ENCODE data around the gene BRD7.

The BRD7 gene

DNA sequence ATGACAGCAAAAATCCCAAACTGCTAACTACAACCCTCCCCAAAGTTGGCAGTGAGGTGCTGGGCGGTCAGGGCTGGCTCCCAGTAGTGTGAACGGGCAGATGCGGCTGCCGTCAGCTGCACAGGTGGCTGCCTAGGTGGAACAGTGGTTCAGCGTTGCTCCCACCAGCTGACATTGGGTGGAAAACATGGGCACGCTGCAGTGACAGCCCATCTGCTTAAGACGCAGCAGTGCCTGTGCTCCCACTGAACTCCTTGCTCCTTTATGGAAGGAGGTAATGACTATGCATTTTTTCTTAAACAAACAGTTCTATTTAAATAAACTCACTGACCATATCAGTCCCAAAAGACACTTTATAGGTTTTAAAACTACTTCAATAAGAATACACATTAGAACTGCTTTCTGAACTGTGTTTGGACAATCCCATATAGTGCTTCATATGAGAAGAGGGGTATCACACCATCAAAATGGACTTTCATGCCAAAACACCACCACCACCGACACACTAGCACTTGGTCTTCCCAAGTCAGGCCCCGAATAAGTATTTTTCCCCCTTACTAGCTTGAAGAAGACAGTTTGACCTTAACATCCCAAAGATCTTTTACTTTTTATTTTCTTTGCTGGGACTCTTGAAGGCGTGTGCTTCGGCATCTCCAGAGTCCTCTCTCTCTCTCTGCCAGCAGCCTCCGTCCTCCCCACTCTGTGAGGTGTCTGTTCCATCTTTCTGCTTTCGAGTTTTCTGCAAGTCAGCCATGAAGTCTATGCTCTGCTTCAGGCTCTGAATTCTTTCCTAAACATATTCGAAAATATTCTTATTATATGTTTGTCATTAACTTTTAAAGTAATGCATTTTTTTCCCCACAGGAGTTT, 34.4 kb downstream of the BRD7 start:
- peaks cover 61% of the 10 kb centered on the region for H3K36me3 ChIP-seq (ENCODE audit: control insufficient read depth, insufficient read depth, low read length)
- 95 to 96% methylated on average over 8 of the region's 14 CpGs for WGBS, 2 experiments (ENCODE audit: insufficient coverage in 2 of 2)
- H3K4me3 ChIP-seq (ENCODE audit: extremely low read depth, insufficient read depth, low read length, poor library complexity, severe bottlenecking) = no peak overlapping the region
- H3K27ac ChIP-seq (ENCODE audit: low read depth, low read length, severe bottlenecking) = no peak overlapping the region
- peaks cover 17% of the 10 kb centered on the region for H3K4me1 ChIP-seq (ENCODE audit: control insufficient read depth, insufficient read depth, low read length, poor library complexity, severe bottlenecking)
- H3K9me3 ChIP-seq (ENCODE audit: control insufficient read depth, low read length) = no peaks in the 10 kb centered on the region

DNA sequence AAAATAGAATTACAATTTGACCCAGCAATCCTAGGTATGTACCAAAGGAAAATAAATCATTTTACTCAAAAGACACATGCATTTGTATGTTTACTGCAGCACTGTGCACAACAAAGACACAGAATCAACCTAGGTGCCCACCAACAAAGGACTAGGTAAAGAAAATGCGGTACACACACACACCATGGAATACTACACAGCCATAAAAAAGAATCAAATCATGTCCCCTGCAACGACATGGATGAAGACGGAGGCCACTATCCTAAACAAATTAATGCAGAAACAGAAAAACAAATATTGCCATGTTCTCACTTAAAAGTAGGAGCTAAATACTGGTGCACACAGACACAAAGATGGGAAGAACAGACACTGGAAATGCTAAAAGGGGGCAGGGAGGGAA, 36.2 kb downstream of the BRD7 start:
- peaks cover 12% of the 10 kb centered on the region for H3K4me1 ChIP-seq (ENCODE audit: control insufficient read depth, insufficient read depth, low read length, poor library complexity, severe bottlenecking)
- H3K36me3 ChIP-seq (ENCODE audit: control insufficient read depth, insufficient read depth, low read length) = peaks cover 61% of the 10 kb centered on the region
- no peak overlapping the region for H3K27ac ChIP-seq (ENCODE audit: low read depth, low read length, severe bottlenecking)
- 100% methylated on average over 1 of the region's 3 CpGs; no CpG with 5 or more reads in 1 of the 2 experiments for WGBS, 2 experiments (ENCODE audit: insufficient coverage in 2 of 2)
- H3K9me3 ChIP-seq (ENCODE audit: control insufficient read depth, low read length) = no peaks in the 10 kb centered on the region
- no peak overlapping the region for H3K4me3 ChIP-seq (ENCODE audit: extremely low read depth, insufficient read depth, low read length, poor library complexity, severe bottlenecking)

DNA sequence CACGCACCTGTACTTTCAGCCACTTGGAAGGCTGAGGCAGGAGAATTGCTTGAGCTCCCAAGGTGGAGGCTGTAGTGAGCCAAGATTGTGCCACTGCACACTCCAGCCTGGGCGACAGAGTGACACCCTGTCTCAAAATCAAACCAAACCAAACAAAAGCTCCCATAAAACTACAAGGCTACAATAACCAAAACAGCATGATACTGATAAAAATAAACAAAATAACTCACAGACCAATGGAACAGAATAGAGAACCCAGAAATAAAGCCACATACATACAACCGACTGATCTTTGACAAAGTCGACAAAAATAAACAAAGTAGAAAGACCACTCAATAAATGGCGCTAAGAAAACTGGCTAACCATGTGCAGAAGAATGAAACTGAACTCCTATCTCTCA, 37.2 kb downstream of the BRD7 start:
- H3K9me3 ChIP-seq (ENCODE audit: control insufficient read depth, low read length) = no peaks in the 10 kb centered on the region
- no peak overlapping the region for H3K4me3 ChIP-seq (ENCODE audit: extremely low read depth, insufficient read depth, low read length, poor library complexity, severe bottlenecking)
- H3K4me1 ChIP-seq (ENCODE audit: control insufficient read depth, insufficient read depth, low read length, poor library complexity, severe bottlenecking) = peaks cover 12% of the 10 kb centered on the region
- peaks cover 70% of the 10 kb centered on the region for H3K36me3 ChIP-seq (ENCODE audit: control insufficient read depth, insufficient read depth, low read length)
- 97 to 100% methylated on average over 4 to 5 of the region's 5 CpGs for WGBS, 2 experiments (ENCODE audit: insufficient coverage in 2 of 2)
- no peak overlapping the region for H3K27ac ChIP-seq (ENCODE audit: low read depth, low read length, severe bottlenecking)

DNA sequence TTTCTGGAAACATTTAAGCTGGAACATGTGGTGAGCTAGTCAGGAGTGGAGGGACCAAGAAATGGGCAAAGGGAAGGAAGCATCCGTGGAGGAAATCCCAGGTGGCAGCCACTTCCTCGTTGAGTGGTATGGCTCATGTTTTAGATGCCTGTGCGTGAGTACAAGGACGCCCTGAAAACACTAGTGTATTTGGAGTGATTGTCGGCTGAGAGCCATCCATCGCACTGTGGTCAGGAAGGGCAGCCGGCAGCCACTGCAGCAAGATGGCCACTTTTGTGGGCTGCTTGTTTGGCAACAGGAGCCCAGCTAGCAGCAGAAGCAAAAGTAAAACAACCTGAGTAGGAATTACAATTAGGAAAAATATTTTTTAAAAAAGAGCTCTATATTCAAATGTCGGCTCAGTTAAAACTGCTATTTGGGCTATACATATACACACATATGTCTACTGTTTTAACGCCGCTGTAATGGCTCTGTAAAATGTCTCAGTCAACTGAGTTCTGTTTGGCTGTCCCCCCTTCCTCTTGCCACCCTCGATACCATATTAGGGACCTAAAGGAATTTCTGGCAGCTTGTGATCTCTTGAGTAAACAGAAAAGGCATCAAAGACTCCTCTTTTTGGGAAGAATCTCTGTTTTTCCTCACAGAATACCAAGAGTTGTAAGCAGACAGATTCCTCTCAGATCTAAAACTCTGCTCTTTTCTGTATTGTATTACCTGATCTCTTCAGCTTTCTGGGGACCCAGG, 39.2 kb downstream of the BRD7 start:
- H3K9me3 ChIP-seq (ENCODE audit: control insufficient read depth, low read length) = no peaks in the 10 kb centered on the region
- H3K4me1 ChIP-seq (ENCODE audit: control insufficient read depth, insufficient read depth, low read length, poor library complexity, severe bottlenecking) = peaks cover 12% of the 10 kb centered on the region
- peaks cover 81% of the 10 kb centered on the region for H3K36me3 ChIP-seq (ENCODE audit: control insufficient read depth, insufficient read depth, low read length)
- H3K27ac ChIP-seq (ENCODE audit: low read depth, low read length, severe bottlenecking) = peak overlapping the region; percentile 88
- WGBS, 2 experiments (ENCODE audit: insufficient coverage in 2 of 2) = 92 to 97% methylated on average over 10 of the region's 11 CpGs
- no peak overlapping the region for H3K4me3 ChIP-seq (ENCODE audit: extremely low read depth, insufficient read depth, low read length, poor library complexity, severe bottlenecking)

DNA sequence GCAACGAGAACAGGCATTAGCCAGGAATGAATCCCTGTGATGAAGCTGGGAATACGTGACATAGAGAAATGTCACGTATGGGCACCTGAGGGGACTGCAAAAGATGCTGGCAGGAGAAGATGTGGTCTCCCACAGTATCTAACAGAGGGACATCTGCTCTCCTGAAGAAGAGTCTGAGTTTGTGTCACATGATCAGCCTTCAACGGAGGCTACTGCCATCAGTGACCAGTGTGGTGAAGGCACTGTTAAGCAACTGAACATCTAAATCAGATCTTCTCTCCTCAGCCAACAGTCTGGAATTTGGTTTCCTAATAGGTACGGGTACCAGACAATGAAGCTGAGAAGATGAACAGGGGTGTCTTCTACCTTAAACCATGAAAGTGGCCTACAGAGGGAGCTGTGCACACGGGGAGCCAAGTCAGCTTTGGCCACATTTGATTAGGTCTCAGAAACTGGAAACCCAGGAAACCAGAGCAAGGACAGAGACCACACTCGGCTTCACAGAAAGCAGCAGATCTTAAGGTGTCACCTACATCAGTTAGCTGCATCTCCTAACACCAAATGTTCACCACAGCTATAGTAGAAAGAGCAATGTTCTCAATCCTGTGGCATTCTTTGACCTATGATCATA, 41.8 kb downstream of the BRD7 start:
- WGBS, 2 experiments (ENCODE audit: insufficient coverage in 2 of 2) = 77 to 79% methylated on average over 5 to 6 of the region's 7 CpGs
- peaks cover 82% of the 10 kb centered on the region for H3K36me3 ChIP-seq (ENCODE audit: control insufficient read depth, insufficient read depth, low read length)
- H3K9me3 ChIP-seq (ENCODE audit: control insufficient read depth, low read length) = no peaks in the 10 kb centered on the region
- H3K27ac ChIP-seq (ENCODE audit: low read depth, low read length, severe bottlenecking) = no peak overlapping the region
- peaks cover 15% of the 10 kb centered on the region for H3K4me1 ChIP-seq (ENCODE audit: control insufficient read depth, insufficient read depth, low read length, poor library complexity, severe bottlenecking)
- H3K4me3 ChIP-seq (ENCODE audit: extremely low read depth, insufficient read depth, low read length, poor library complexity, severe bottlenecking) = no peak overlapping the region

DNA sequence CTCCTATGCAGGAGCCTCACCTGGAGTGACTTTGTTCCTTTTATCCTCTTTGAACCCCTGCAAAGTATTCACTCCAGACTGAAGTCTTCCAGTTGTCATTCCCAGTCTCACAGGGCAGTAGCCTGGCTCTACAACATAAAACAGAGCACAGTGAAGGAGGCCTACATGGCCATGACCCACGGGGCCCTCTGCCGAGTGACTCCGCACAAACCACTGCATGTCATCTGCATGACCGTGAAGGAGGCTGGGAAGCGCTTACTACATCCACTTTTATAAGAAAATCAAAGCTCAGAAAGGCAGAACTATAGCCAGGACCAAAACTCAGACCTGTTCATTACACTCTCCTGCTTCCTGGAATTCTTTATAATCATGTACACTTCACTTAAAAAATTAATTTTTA, 42.5 kb downstream of the BRD7 start:
- H3K4me3 ChIP-seq (ENCODE audit: extremely low read depth, insufficient read depth, low read length, poor library complexity, severe bottlenecking) = no peak overlapping the region
- H3K9me3 ChIP-seq (ENCODE audit: control insufficient read depth, low read length) = no peaks in the 10 kb centered on the region
- H3K27ac ChIP-seq (ENCODE audit: low read depth, low read length, severe bottlenecking) = no peak overlapping the region
- H3K36me3 ChIP-seq (ENCODE audit: control insufficient read depth, insufficient read depth, low read length) = peaks cover 82% of the 10 kb centered on the region
- WGBS, 2 experiments (ENCODE audit: insufficient coverage in 2 of 2) = 93 to 97% methylated on average over 5 of the region's 5 CpGs
- H3K4me1 ChIP-seq (ENCODE audit: control insufficient read depth, insufficient read depth, low read length, poor library complexity, severe bottlenecking) = peaks cover 13% of the 10 kb centered on the region

DNA sequence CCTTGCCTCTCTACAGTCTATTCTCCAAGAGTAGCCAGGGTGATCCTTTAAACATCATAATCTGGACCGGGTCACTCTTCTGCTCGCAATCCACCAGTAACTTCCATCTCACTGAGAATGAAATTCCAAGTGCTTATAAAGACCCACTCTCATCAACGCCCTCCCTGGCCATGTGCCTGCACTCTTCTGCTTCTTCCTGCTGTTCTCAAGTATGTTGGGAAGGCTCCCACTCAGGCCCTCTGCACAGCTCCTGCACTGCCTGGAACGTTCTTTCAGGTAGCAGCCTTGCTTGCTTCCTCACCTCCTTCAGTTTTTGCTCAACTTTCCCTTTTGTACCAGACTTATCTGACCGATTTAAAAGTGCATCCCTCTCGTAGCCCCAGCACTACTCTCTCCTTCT, 44.4 kb downstream of the BRD7 start:
- no peak overlapping the region for H3K4me3 ChIP-seq (ENCODE audit: extremely low read depth, insufficient read depth, low read length, poor library complexity, severe bottlenecking)
- H3K9me3 ChIP-seq (ENCODE audit: control insufficient read depth, low read length) = no peaks in the 10 kb centered on the region
- 95 to 100% methylated on average over 5 to 6 of the region's 6 CpGs for WGBS, 2 experiments (ENCODE audit: insufficient coverage in 2 of 2)
- H3K36me3 ChIP-seq (ENCODE audit: control insufficient read depth, insufficient read depth, low read length) = peaks cover 94% of the 10 kb centered on the region
- H3K4me1 ChIP-seq (ENCODE audit: control insufficient read depth, insufficient read depth, low read length, poor library complexity, severe bottlenecking) = peaks cover 3% of the 10 kb centered on the region
- H3K27ac ChIP-seq (ENCODE audit: low read depth, low read length, severe bottlenecking) = no peak overlapping the region

DNA sequence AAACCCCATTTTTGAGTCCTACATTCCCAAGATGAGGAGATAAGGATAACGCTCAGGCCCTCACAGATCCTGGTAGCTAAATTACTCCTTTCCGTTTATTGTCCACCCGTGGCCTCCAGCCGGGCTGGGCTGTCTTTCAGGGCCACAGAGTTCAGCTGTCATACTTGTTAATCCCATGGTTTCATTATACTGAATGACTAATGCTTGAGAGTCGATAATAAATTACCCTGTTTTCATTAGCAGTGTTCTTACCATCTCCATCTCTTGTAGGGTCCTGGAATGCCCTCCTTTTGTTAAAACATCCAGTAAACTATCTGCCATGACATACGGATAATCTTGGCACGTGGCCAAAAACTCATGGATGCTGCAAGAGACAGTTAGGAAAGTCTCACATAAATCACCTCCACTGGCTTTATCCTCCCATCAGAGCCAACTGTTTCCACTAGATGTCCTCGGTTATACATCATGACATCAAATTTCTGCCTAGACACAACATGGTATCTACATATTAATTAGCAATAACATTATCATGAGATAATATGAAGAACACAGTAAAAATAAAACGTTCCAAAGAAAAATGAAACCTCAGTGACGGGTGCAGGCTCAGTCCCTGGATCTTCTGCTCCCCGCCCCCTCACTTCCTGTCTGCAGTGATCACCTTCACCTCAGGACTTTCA, 45.3 kb downstream of the BRD7 start:
- Histone ChIP-seq H3K9me3 (ENCODE audit: control insufficient read depth, low read length) (no peaks in the 10 kb centered on the region), H3K4me1 (ENCODE audit: control insufficient read depth, insufficient read depth, low read length, poor library complexity, severe bottlenecking) (peaks cover 3% of the 10 kb centered on the region), H3K4me3 (ENCODE audit: extremely low read depth, insufficient read depth, low read length, poor library complexity, severe bottlenecking) (no peak overlapping the region), H3K36me3 (ENCODE audit: control insufficient read depth, insufficient read depth, low read length) (peaks cover 93% of the 10 kb centered on the region), H3K27ac (ENCODE audit: low read depth, low read length, severe bottlenecking) (peak overlapping the region; percentile 32)
- 85 to 95% methylated on average over 10 of the region's 11 CpGs for WGBS, 2 experiments (ENCODE audit: insufficient coverage in 2 of 2)

DNA sequence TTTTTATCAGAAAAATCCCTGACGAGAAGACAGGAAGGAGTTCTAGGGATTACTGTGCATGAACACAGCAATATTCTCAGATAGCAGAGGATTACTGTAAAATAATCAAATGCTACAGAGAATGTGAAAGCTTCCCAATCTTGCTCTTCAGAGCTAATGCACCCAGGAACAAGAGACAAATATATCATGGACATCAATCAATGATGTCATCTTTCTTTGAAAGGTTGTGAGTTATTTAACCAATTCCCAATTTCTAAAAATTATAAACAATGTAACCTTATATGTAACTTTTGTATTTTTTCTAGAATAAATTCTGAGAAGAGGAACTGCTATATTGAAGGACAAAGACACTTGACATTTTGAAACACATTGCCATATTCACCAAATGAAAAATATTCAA, 46.5 kb downstream of the BRD7 start:
- H3K4me1 ChIP-seq (ENCODE audit: control insufficient read depth, insufficient read depth, low read length, poor library complexity, severe bottlenecking) = peaks cover 3% of the 10 kb centered on the region
- H3K27ac ChIP-seq (ENCODE audit: low read depth, low read length, severe bottlenecking) = no peak overlapping the region
- H3K36me3 ChIP-seq (ENCODE audit: control insufficient read depth, insufficient read depth, low read length) = peaks cover 92% of the 10 kb centered on the region
- H3K9me3 ChIP-seq (ENCODE audit: control insufficient read depth, low read length) = no peaks in the 10 kb centered on the region
- WGBS, 2 experiments (ENCODE audit: insufficient coverage in 2 of 2) = 100% methylated on average over 1 of the region's 1 CpG; no CpG with 5 or more reads in 1 of the 2 experiments
- H3K4me3 ChIP-seq (ENCODE audit: extremely low read depth, insufficient read depth, low read length, poor library complexity, severe bottlenecking) = no peak overlapping the region

DNA sequence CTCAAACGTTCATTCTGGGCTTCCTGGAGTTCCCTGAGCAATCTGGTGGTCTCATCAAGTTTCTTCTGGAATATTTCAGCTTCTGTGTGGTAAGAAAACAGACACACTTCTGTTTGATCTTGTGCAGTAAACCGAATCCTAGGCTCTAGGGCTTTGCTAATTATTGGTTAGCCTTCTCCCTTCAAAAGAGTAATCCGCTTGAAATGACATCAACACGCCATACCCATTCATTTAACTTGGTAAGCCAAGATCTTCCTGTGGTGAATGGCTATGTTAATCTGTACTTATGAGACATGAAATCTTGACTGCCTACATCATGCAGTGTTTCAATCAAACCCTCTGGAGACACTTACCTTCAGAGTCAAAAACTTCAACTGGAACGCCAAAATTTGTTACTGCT, 48.5 kb downstream of the BRD7 start:
- H3K36me3 ChIP-seq (ENCODE audit: control insufficient read depth, insufficient read depth, low read length) = peaks cover 93% of the 10 kb centered on the region
- H3K4me1 ChIP-seq (ENCODE audit: control insufficient read depth, insufficient read depth, low read length, poor library complexity, severe bottlenecking) = peaks cover 16% of the 10 kb centered on the region
- H3K4me3 ChIP-seq (ENCODE audit: extremely low read depth, insufficient read depth, low read length, poor library complexity, severe bottlenecking) = no peak overlapping the region
- no peak overlapping the region for H3K27ac ChIP-seq (ENCODE audit: low read depth, low read length, severe bottlenecking)
- WGBS, 2 experiments (ENCODE audit: insufficient coverage in 2 of 2) = 92 to 96% methylated on average over 3 of the region's 5 CpGs
- H3K9me3 ChIP-seq (ENCODE audit: control insufficient read depth, low read length) = no peaks in the 10 kb centered on the region

Measured in mesodermal cell (in vitro differentiated cells).